Upper lobe of left lung (tissue), 6 donors: ENCODE data around the gene HERC2. TPM values are rescaled to one million over a fixed set of nuclear protein-coding genes. Genes with fewer than 3 reads are reported as not detected.

Experiments
- ATAC-seq, 2 donors: fragments of 200-7000 bp; cut with Tn5 transposase; one replicate each; pipeline ENCODE4 v1.9.1; 2022; ENCODE audit warnings: mild to moderate bottlenecking in 2 of 2, moderate library complexity in 2 of 2; ENCODE audit not compliant: low FRiP score in 2 of 2
- DNase-seq, 2 donors: peaks; one replicate each; pipeline ENCODE4 v3.0.0-alpha.2; 2019 to 2020
- H3K27ac ChIP-seq, 4 donors: fragments of 200-600 bp; sonication (generic); one replicate each; pipeline ENCODE4 v1.5.1; 2016 to 2019
- H3K27me3 ChIP-seq, 4 donors: fragments of 200-600 bp; sonication (generic); one replicate each; pipeline ENCODE4 v1.5.1; 2017 to 2019
- H3K36me3 ChIP-seq, 4 donors: fragments of 200-600 bp; sonication (generic); one replicate each; pipeline ENCODE4 v1.5.1; 2016 to 2019
- H3K4me1 ChIP-seq, 4 donors: fragments of 200-600 bp; sonication (generic); one replicate each; pipeline ENCODE4 v1.5.1; 2018 to 2019
- H3K4me3 ChIP-seq, 4 donors: fragments of 200-600 bp; sonication (generic); one replicate each; pipeline ENCODE4 v1.5.1; 2017 to 2019; ENCODE audit warnings: mild to moderate bottlenecking in 2 of 4, moderate library complexity in 1 of 4
- H3K9me3 ChIP-seq, 4 donors: fragments of 200-600 bp; sonication (generic); one replicate each; pipeline ENCODE4 v1.5.1; 2018 to 2019
- CTCF ChIP-seq, 6 experiments: fragments of 450-650 bp in 4 of 6; fragments of 200-600 bp in 2 of 6; sonication (generic) in 2 of 6; IDR thresholded peaks; one replicate each; pipeline ENCODE4 v1.5.1; 2016 to 2019; ENCODE audit warnings: antibody characterized with exemption in 6 of 6
- EP300 ChIP-seq, 4 donors: sonication (generic); formaldehyde crosslinking; IDR thresholded peaks; one replicate each; pipeline ENCODE4 v1.5.1; 2017; ENCODE audit warnings: antibody characterized with exemption in 4 of 4, control low read depth in 2 of 4
- POLR2A ChIP-seq, 4 donors: fragments of 450-650 bp; IDR thresholded peaks; one replicate each; pipeline ENCODE4 v1.5.1; 2016 to 2017; ENCODE audit warnings: antibody characterized with exemption in 4 of 4, mild to moderate bottlenecking in 2 of 4
- POLR2AphosphoS5 ChIP-seq, 2 donors: sonication (generic); formaldehyde crosslinking; IDR thresholded peaks; one replicate each; pipeline ENCODE4 v1.5.1; 2017; ENCODE audit warnings: antibody characterized with exemption in 2 of 2
- WGBS, 2 donors: methylation state at CpG; one replicate each; pipeline ENCODE4 v1.1.5; 2017 to 2018; 5-methylcytosine and 5-hydroxymethylcytosine counted together
- total RNA-seq, 6 donors: library from RNA; depleted of rRNA in 4 of 6; stranded (reverse); fragments of >200 nt in 4 of 6; gene quantifications; one replicate each; pipeline versions ENCODE4 v1.1.0 to v1.2.1, GENCODE V29; 2016 to 2021
- donor health status: DM: no; HTN: no; CAD: no; lungs with moderate emphysema.
- donor health status: DM: no; HTN: yes; CAD: no; lungs with severe emphysema.

Gene HERC2
- total RNA-seq, 6 donors from 2014 or later = 48.6 to 113 (median 53.4) TPM

GRCh38 chr15:28096411-28096669 lies 225.6 kb downstream of the HERC2 start:
- no peak for DNase-seq
- H3K27me3 ChIP-seq = peaks cover 0 to 22% (median 17%) of the 10 kb centered on the region in 4 donors
- no peaks in the 10 kb centered on the region for H3K36me3 ChIP-seq
- 0% methylated on average over 8 of the region's 13 CpGs; no CpG with 5 or more reads in 1 of the 2 donors for WGBS, 2 donors
- no peak for ATAC-seq
- peaks cover 0 to 7% (median 5%) of the 10 kb centered on the region in 4 donors for H3K9me3 ChIP-seq
- peak overlapping the region; percentile 51 to 65 (median 54) for H3K27ac ChIP-seq
- peak overlapping the region; percentile 37 to 54 (median 46) for H3K4me3 ChIP-seq
- no peak for TF ChIP-seq CTCF (IDR thresholded peaks at IDR 0.05)
- no peak for TF ChIP-seq POLR2A (IDR thresholded peaks at IDR 0.05)
- no peak for TF ChIP-seq POLR2AphosphoS5 (IDR thresholded peaks at IDR 0.05)
- TF ChIP-seq EP300 (IDR thresholded peaks at IDR 0.05) = no peak
- H3K4me1 ChIP-seq = peaks cover 43 to 56% (median 45%) of the 10 kb centered on the region in 4 donors

GRCh38 chr15:28094732-28095521 lies 227.1 kb downstream of the HERC2 start:
- Histone ChIP-seq H3K9me3 (peaks cover 0 to 12% (median 8%) of the 10 kb centered on the region in 4 donors), H3K27me3 (peaks cover 0 to 22% (median 17%) of the 10 kb centered on the region in 4 donors)
- 5 to 27% methylated on average over 20 to 26 of the region's 76 CpGs for WGBS, 2 donors

GRCh38 chr15:28093752-28094535 lies 228.0 kb downstream of the HERC2 start:
- Histone ChIP-seq H3K27ac (peak overlapping the region in 2 of 4 donors; percentile 86 to 89), H3K36me3 (no peaks in the 10 kb centered on the region), H3K4me1 (peaks cover 33 to 47% (median 37%) of the 10 kb centered on the region in 4 donors), H3K4me3 (peak overlapping the region in 3 of 4 donors; percentile 45 to 54 (median 46)), H3K27me3 (peaks cover 0 to 16% (median 12%) of the 10 kb centered on the region in 4 donors), H3K9me3 (peaks cover 0 to 13% (median 8%) of the 10 kb centered on the region in 4 donors)
- no peak for DNase-seq
- no peak for TF ChIP-seq EP300 (IDR thresholded peaks at IDR 0.05)
- TF ChIP-seq CTCF (IDR thresholded peaks at IDR 0.05) = no peak
- no peak for TF ChIP-seq POLR2A (IDR thresholded peaks at IDR 0.05)
- ATAC-seq = no peak
- whole genome bisulfite sequencing, 2 donors = 61% methylated on average over 18 to 20 of the region's 20 CpGs

More at GRCh38 chr15:28094732-28095521, 227.1 kb downstream of the HERC2 start:
- Histone ChIP-seq H3K27ac (peak overlapping the region; percentile 79 to 89 (median 88)), H3K4me3 (peak overlapping the region in 3 of 4 donors; percentile 45 to 54 (median 46)), H3K36me3 (no peaks in the 10 kb centered on the region), H3K4me1 (peaks cover 43 to 56% (median 45%) of the 10 kb centered on the region in 4 donors)
- ATAC-seq (peak; percentile 53 to 76), DNase-seq (peak; percentile 91 to 95)
- TF ChIP-seq CTCF (IDR thresholded peaks at IDR 0.05) (no peak), POLR2AphosphoS5 (IDR thresholded peaks at IDR 0.05) (peak; percentile 42 to 62), POLR2A (IDR thresholded peaks at IDR 0.05) (peak in 2 of 4 donors; percentile 57 to 87), EP300 (IDR thresholded peaks at IDR 0.05) (peak in 1 of 4 donors; percentile 37)

- ATAC-seq (no peak), DNase-seq (no peak)
- Histone ChIP-seq H3K9me3 (peaks cover 0 to 18% (median 8%) of the 10 kb centered on the region in 4 donors), H3K27me3 (peaks cover 0 to 8% (median 6%) of the 10 kb centered on the region in 4 donors), H3K4me3 (no peak overlapping the region), H3K27ac (no peak overlapping the region), H3K36me3 (no peaks in the 10 kb centered on the region), H3K4me1 (peaks cover 18 to 25% (median 21%) of the 10 kb centered on the region in 4 donors)
- WGBS, 2 donors = 97 to 98% methylated on average over 2 of the region's 2 CpGs
- TF ChIP-seq CTCF (IDR thresholded peaks at IDR 0.05) = no peak
- TF ChIP-seq POLR2AphosphoS5 (IDR thresholded peaks at IDR 0.05) = no peak
- no peak for TF ChIP-seq POLR2A (IDR thresholded peaks at IDR 0.05)
- TF ChIP-seq EP300 (IDR thresholded peaks at IDR 0.05) = no peak
These were observed 230.7 kb downstream of the HERC2 start for GRCh38 chr15:28091313-28091712.
